Measurements from ENCODE around the gene STAT1.

Gene STAT1

DNA sequence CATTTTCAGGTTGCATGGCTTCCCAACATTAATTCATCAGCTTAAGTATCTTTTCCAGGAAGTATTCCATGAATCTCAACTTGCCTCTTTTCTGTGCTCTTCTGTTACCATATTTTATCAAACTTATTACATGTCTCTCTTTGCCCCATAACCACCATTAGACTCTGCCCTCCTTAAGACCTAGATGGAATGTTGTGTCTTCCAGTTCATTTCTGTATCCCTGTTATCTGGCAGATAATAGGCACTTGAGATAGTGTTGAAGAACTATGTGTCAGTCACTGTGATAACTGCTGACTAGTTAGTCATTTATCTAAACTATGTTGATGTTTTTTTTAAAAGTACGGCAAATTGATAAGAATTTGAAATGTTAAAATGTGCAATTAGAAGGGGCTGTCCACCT, 91.6 kb downstream of the STAT1 start:
- ATAC-seq (replicated peaks; ENCODE audit: extremely low read depth, poor library complexity, severe bottlenecking), result no peak
- H3K36me3 Mint-ChIP-seq (ENCODE audit: insufficient read depth), result peaks cover 54% of the 10 kb centered on the region

DNA sequence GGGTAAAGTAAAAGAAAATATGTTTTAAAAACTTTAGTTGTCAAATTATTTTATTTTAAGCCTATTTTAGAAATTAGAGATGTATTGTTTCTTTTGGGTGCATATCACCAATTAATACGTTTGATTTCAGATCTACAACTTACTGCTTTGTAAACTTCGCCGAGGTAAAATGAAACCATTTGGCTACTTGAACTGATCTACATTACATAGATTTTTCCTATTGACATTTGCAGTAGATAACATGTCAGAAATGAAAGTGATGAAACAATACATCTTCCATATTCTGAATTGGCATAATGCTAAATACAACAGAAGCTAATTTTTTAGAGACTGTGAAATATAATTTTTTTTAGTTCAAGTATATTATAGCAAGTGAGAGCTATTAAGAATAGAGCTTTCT, 93.9 kb downstream of the STAT1 start:
- Mint-ChIP-seq H3K4me1 (peaks cover 33% of the 10 kb centered on the region), H3K36me3 (ENCODE audit: insufficient read depth) (peaks cover 54% of the 10 kb centered on the region), H3K27me3 (no peaks in the 10 kb centered on the region), H3K27ac (ENCODE audit: low read depth) (no peak overlapping the region), H3K9me3 (no peaks in the 10 kb centered on the region), H3K4me3 (no peak overlapping the region)
- no peak for DNase-seq (ENCODE audit: low spot score in 2 of 2)
- ATAC-seq (replicated peaks; ENCODE audit: extremely low read depth, poor library complexity, severe bottlenecking), result no peak

More for the DNA sequence above, 91.6 kb downstream of the STAT1 start:
- Mint-ChIP-seq H3K27ac (ENCODE audit: low read depth) (peak overlapping the region; percentile 9), H3K4me3 (no peak overlapping the region), H3K9me3 (no peaks in the 10 kb centered on the region), H3K27me3 (no peaks in the 10 kb centered on the region), H3K4me1 (peaks cover 27% of the 10 kb centered on the region)
- no peak for DNase-seq (ENCODE audit: low spot score in 2 of 2)
